Activated T-helper 1 cell treated with anti-CD3 and anti-CD28 coated beads, Interleukin-12 subunit alpha, Interleukin-12 subunit beta, Interleukin-2, Interleukin-4 antibody, amounts not matched to agents 30 ng/mL and 10 ng/mL and 1 ng/mL, durations not matched to agents 14 hours and 24 hours and 36 hours (primary cell): ENCODE data around the gene AGA. TPM values are rescaled to one million over a fixed set of nuclear protein-coding genes. Genes with fewer than 3 reads are reported as not detected.
A peak's percentile ranks its signal among the peaks of the same experiment; 100 is the strongest.

Experiments
- DNase-seq: peaks from one replicate; pipeline ENCODE4 v3.0.0; 2021; ENCODE audit warnings: low spot score
- H3K27ac Mint-ChIP-seq: one replicate; pipeline ENCODE4 v1.8.0; 2021; ENCODE audit warnings: mild to moderate bottlenecking, mixed read lengths
- H3K27me3 Mint-ChIP-seq: one replicate; pipeline ENCODE4 v1.8.0; 2022; ENCODE audit warnings: mild to moderate bottlenecking, moderate library complexity, mixed read lengths; ENCODE audit not compliant: insufficient read depth
- H3K36me3 Mint-ChIP-seq: one replicate; pipeline ENCODE4 v1.8.0; 2021; ENCODE audit warnings: low read depth, mixed read lengths
- H3K4me1 Mint-ChIP-seq: one replicate; pipeline ENCODE4 v1.8.0; 2021; ENCODE audit warnings: low read depth, mixed read lengths
- H3K4me3 Mint-ChIP-seq: one replicate; pipeline ENCODE4 v1.8.0; 2021; ENCODE audit warnings: mild to moderate bottlenecking, moderate library complexity, mixed read lengths
- H3K9me3 Mint-ChIP-seq: one replicate; pipeline ENCODE4 v1.8.0; 2021; ENCODE audit warnings: mixed read lengths
- intact Hi-C: fragments of 100-400 bp; cut with micrococcal nuclease; formaldehyde crosslinking; loops from one replicate; pipeline ENCODE4 v1.15.1; 2024
- total RNA-seq: library from RNA; stranded (reverse); gene quantifications from 2 replicates; pipeline ENCODE4 v1.2.3, GENCODE V29; 2022

AGA gene
- total RNA-seq, 1 donor from 2014 or later, result 16.0 TPM

GRCh38 chr4:177403746-177404145 is 38.5 kb downstream of the AGA start:
- no peak overlapping the region for H3K27ac Mint-ChIP-seq
- no peak overlapping the region for H3K4me3 Mint-ChIP-seq
- DNase-seq, result no peak
- H3K4me1 Mint-ChIP-seq, result peaks cover 45% of the 10 kb centered on the region
- peaks cover 5% of the 10 kb centered on the region for H3K36me3 Mint-ChIP-seq
- peaks cover under 1% of the 10 kb centered on the region for H3K9me3 Mint-ChIP-seq
- H3K27me3 Mint-ChIP-seq, result peaks cover 4% of the 10 kb centered on the region
- intact Hi-C loops, result loop anchor here (1.0 to 5.0 kb wide), 3 partner anchors 10 to 91 kb away; partner anchors contain the start of gene AGA

DNA sequence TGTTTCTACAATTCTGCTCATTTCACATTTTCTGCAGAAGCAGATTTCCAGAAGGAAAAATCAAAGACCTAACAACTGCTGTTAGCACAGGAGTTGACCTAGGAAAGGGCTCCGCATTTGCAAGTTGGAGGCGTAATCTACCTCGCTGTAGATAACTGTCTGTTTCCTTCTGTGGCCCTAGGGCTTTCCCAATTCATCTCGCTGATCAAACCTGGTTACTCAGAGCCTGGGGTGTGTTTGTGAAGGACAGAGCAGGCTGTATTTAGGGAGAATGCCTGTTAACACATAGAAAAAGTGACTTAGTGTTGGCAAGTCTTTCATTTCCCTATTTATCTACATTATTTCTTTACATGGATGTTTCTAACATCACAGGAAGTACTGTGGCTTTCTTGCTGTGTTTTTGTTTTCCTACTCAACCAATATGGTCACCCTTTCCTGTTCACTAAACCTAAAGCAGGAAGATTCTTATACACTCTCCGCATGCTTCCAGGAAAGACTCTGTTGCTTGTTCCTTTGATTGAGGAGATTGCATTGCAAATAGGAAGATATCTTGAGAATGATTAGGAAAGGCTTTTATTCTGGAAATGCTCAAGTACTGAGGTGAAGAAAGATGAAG is 40.5 kb downstream of the AGA start:
- Mint-ChIP-seq H3K36me3 (peaks cover 8% of the 10 kb centered on the region), H3K27ac (peak overlapping the region; percentile 15), H3K4me1 (peaks cover 50% of the 10 kb centered on the region), H3K27me3 (peaks cover 4% of the 10 kb centered on the region), H3K9me3 (peaks cover 7% of the 10 kb centered on the region), H3K4me3 (peak overlapping the region; percentile 35)
- no peak for DNase-seq
- intact Hi-C loops, result loop anchor here (5.0 kb wide), 1 partner anchor 89 kb away; no protein-coding TSS in a partner anchor

- intact Hi-C loops, result loop anchor here (5.0 kb wide), 1 partner anchor 88 kb away; no protein-coding TSS in a partner anchor
- no peaks in the 10 kb centered on the region for H3K27me3 Mint-ChIP-seq
- peak overlapping the region; percentile 49 for H3K4me3 Mint-ChIP-seq
- peaks cover 7% of the 10 kb centered on the region for H3K9me3 Mint-ChIP-seq
- peaks cover 8% of the 10 kb centered on the region for H3K36me3 Mint-ChIP-seq
- H3K4me1 Mint-ChIP-seq, result peaks cover 50% of the 10 kb centered on the region
- DNase-seq, result no peak
- peak overlapping the region; percentile 57 for H3K27ac Mint-ChIP-seq
These were observed 42.2 kb downstream of the AGA start for GRCh38 chr4:177400030-177400429.

DNA sequence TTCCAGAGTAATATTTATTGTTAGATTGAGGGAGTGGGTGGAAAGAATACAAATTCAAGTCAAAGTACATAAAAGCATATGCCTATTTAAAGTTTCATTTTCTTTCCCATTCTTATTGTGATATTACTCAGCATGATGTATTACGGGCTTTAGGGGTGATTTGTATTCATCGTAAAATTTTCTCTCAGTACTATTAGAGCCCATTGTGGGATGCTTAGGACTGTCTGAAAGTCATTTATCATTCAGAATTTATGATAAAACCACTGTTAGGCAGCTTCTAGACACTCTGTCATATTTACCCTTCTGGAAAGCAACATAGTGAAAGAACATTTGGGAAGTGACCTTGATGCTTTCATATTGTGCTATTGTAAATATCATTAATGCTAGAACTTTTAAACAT is 45.9 kb downstream of the AGA start:
- DNase-seq, result no peak
- Mint-ChIP-seq H3K9me3 (peaks cover 7% of the 10 kb centered on the region), H3K36me3 (peaks cover 5% of the 10 kb centered on the region), H3K4me3 (no peak overlapping the region), H3K27me3 (peaks cover 2% of the 10 kb centered on the region), H3K4me1 (peaks cover 48% of the 10 kb centered on the region), H3K27ac (no peak overlapping the region)
- intact Hi-C loops, result no loop called here

DNA sequence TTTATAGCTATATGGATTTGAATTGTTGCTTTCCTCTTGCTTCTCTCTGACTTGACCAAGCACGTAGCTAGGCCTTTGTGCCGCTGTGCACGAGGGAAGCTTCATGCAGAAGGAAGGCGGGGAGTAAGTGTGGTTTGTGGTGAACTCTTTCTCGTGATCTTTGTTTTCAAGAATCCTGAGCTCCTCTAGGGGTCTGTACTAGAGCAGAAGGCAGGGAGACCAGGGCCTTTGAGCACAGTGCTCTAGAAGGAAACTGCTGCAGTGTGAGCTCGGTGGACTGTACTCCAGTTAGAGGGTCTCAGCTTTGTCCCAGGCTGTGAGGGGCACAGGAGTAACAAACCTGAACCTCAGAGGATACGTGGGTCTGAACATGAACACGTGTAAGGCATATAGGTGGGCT is 49.0 kb downstream of the AGA start:
- Mint-ChIP-seq H3K27ac (no peak overlapping the region), H3K4me1 (peaks cover 24% of the 10 kb centered on the region), H3K27me3 (peaks cover 4% of the 10 kb centered on the region), H3K36me3 (peaks cover 2% of the 10 kb centered on the region), H3K4me3 (no peak overlapping the region), H3K9me3 (peaks cover 2% of the 10 kb centered on the region)
- intact Hi-C loops, result loop anchor here (1.0 to 5.0 kb wide), 2 partner anchors 10 to 999 kb away; no protein-coding TSS in a partner anchor
- peak; percentile 17 for DNase-seq

- no peak for DNase-seq
- Mint-ChIP-seq H3K4me3 (no peak overlapping the region), H3K4me1 (peaks cover 24% of the 10 kb centered on the region), H3K27ac (no peak overlapping the region), H3K27me3 (peaks cover 4% of the 10 kb centered on the region), H3K9me3 (no peaks in the 10 kb centered on the region), H3K36me3 (no peaks in the 10 kb centered on the region)
- intact Hi-C loops, result loop anchor here (5.0 kb wide), 1 partner anchor 1000 kb away; no protein-coding TSS in a partner anchor
These were observed 50.3 kb downstream of the AGA start for GRCh38 chr4:177391953-177392352.

DNA sequence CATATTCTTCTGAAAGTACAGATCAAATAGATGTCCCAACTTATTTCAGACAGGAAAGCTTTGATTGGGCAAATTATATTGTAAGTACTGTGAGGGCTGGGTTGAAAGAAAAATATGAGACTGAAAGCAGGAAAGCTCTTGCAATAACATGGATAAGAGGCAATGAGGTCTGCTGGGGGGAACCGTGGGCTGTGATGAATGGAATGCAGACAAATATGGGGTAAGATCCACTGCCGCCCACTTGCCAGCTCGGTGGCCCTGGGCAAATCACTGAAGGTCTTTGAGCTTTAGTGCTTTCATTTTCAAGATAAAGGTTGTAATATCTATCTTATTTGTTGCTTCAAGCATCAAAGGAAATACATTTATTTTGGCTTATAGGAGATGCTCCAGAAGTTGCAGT is 51.0 kb downstream of the AGA start:
- H3K27me3 Mint-ChIP-seq, result peaks cover 4% of the 10 kb centered on the region
- H3K27ac Mint-ChIP-seq, result no peak overlapping the region
- H3K4me1 Mint-ChIP-seq, result peaks cover 24% of the 10 kb centered on the region
- intact Hi-C loops, result loop anchor here (5.0 kb wide), 1 partner anchor 1001 kb away; no protein-coding TSS in a partner anchor
- no peaks in the 10 kb centered on the region for H3K36me3 Mint-ChIP-seq
- no peaks in the 10 kb centered on the region for H3K9me3 Mint-ChIP-seq
- H3K4me3 Mint-ChIP-seq, result no peak overlapping the region
- DNase-seq, result no peak

DNA sequence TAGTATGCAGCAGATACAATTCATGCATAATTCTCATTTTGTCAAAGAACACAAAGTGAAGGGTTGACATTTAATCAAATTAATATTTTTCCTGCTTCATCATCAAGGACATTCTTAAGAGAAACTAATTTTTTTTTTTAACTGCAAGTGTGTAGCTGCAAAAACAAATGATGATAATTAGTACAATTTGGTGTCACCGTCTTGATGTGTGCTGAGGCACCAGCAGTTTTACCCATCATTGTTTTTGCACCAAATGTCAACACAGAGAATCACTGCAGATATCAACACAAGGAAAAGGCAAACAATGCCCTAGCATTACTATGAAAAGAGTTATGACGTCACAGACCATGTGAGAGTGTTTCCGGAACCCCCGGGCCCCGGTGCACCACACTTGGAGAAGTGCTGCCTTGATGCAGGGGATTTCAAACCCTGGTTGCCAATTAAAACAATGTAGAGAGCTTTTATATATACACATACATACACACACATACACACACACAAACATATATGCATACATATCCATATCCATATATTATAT is 55.9 kb downstream of the AGA start:
- H3K4me3 Mint-ChIP-seq, result no peak overlapping the region
- intact Hi-C loops, result no loop called here
- H3K4me1 Mint-ChIP-seq, result peaks cover 5% of the 10 kb centered on the region
- H3K27ac Mint-ChIP-seq, result no peak overlapping the region
- H3K27me3 Mint-ChIP-seq, result peaks cover 13% of the 10 kb centered on the region
- no peak for DNase-seq
- H3K9me3 Mint-ChIP-seq, result no peaks in the 10 kb centered on the region
- no peaks in the 10 kb centered on the region for H3K36me3 Mint-ChIP-seq

DNA sequence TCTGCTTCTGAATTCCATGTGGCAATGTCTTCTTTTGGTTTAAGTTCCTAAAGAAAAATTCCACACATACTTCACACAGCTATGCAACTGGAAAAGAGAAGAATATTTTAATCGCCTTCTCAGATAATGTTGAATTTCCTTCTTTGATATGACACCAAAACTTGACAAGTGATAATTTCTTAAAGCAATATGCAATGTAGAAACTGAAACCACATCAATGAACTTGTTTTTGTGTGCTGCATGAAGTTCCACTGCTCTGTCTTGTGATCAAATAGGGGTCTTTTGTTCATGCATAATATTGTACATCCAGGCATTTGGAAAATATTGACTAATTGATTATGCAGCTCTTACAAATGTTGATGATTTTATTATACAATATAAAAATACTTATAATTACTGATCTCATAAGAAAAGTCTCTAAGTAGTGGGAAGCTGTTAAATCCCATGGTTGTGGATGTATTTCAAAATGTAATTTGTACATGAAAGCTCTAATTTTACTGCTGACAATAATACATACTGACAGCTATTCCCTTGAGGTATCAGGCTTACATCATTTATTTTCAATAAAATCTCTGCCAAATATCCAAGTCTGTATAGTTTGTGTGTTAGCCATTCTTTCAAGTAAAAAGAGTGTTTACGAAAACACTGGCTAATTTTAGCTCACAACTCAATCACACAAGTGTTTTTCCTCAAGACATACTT is 56.5 kb downstream of the AGA start:
- Mint-ChIP-seq H3K27me3 (peaks cover 13% of the 10 kb centered on the region), H3K9me3 (no peaks in the 10 kb centered on the region), H3K27ac (no peak overlapping the region), H3K4me1 (no peaks in the 10 kb centered on the region), H3K36me3 (no peaks in the 10 kb centered on the region), H3K4me3 (no peak overlapping the region)
- no peak for DNase-seq
- intact Hi-C loops, result no loop called here

DNA sequence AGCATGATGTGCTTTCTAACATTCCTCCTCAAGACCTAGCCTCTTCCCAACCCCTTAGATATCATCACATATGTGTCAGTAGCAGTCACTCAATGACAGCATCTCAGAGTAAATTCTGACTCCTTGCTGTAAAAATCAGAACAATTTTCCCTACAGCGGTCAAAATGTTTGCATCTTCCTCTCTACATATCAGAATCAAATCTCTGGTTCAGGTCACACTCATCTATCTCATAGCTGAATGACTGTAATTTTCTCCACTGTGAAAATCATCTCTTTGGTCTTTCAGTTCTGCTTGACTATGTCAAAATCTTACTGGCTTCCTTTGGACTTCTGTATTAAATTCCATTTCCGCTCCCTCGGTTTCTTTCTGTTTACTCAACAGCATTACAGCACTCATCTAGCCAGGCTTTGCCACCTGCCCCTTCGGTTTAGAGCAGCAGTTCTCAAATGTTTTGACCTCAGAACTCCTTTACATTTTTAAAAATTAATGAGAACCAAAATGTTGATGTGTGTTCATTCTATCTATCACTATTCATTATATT is 57.3 kb downstream of the AGA start:
- Mint-ChIP-seq H3K4me1 (no peaks in the 10 kb centered on the region), H3K36me3 (no peaks in the 10 kb centered on the region), H3K27ac (no peak overlapping the region), H3K9me3 (no peaks in the 10 kb centered on the region), H3K27me3 (peaks cover 13% of the 10 kb centered on the region), H3K4me3 (no peak overlapping the region)
- intact Hi-C loops, result no loop called here
- no peak for DNase-seq

DNA sequence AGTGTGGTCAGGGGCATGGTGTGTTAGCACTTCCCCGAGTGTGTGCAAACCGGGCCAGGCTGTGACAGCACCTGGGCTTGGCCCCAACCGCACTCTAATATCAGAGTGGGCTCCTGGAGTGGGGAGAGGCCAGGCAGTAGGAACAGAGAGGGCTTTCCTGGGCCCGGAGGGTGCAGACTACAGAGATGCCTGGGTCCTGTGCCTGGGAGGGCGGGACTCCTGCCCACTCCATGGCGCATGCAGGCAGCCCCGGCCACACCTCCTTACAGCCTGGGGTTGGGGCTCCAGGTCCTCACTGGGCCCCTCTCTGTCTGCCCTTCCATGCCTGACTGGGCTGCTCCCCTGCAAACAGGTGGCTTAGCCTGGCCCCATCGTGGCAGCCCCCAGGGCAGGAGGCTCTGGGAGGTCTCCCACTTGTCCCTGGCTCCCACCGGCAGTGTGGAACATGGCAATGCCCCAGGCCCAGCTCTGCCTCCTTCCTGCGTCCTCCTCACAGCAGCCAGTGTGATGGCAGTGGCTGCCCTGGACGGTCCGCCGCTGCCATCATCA is 60.4 kb downstream of the AGA start:
- intact Hi-C loops, result no loop called here
- Mint-ChIP-seq H3K36me3 (no peaks in the 10 kb centered on the region), H3K9me3 (no peaks in the 10 kb centered on the region), H3K27ac (no peak overlapping the region), H3K4me3 (no peak overlapping the region), H3K27me3 (peaks cover 25% of the 10 kb centered on the region), H3K4me1 (no peaks in the 10 kb centered on the region)
- DNase-seq, result no peak
